ENCODE measurements around the gene IFTAP.

Gene IFTAP

DNA sequence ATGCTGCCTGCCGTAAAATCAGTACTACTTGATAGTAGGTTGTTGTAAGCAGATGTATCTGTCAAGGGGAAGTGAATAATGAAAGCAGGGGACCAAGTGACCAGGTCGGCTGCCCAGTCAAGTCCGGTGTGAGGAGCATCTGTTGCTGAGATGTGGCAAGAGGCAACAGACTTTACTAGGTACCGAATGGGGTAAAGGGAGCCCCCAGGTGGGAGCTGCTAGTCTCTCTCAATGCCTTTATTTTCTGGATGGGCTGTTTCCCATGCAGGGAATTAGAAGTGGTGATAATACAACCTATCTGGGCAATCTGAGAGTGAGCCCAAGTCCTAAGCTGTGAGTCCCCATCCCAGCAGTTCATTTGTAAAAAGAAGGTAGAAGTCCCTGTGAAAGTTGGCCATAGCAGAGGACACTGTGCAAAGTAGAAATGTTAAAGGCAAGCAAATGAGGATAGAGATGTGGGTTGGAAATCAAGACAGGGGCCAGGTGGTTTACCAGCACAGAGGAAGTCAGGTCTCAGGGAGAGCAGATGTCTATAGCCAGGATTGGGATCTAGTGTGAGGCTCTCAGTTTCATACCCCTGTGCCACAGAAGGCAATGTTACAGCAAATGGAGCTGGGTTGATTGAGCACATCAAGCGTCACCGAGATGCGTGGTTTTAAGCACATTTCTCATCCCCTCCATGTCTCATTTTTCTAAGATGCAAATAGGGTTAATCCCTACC, 94.4 kb downstream of the IFTAP start:
- DNase-seq (ENCODE audit: extremely low read depth, low read depth): no peak
- TF ChIP-seq CTCF (IDR thresholded peaks at IDR 0.05; ENCODE audit: low read depth, low read length): no peak

DNA sequence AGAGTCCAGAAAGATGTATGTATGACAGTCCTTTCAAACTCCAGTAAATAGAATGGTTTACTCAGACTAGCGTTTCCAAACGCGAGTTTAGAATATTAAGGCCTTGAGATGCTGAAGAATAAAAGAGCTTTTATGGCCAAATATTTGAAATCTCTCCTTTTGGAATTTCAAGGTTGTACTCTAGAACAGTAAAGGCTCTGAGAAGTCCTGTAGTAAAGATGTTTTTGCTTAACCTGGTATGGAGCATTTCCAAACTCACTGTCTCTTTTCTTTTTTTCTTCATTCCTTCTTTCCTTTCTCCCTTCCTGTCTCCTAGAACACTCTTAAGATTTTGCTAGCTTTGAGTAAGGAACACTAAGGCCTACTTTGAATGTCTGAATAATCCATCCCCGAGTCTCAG, 95.1 kb downstream of the IFTAP start:
- TF ChIP-seq CTCF (IDR thresholded peaks at IDR 0.05; ENCODE audit: low read depth, low read length): no peak
- no peak for DNase-seq (ENCODE audit: extremely low read depth, low read depth)

GRCh38 chr11:36692704-36693103, 98.4 kb downstream of the IFTAP start:
- TF ChIP-seq CTCF (IDR thresholded peaks at IDR 0.05; ENCODE audit: low read depth, low read length): no peak
- DNase-seq (ENCODE audit: extremely low read depth, low read depth): no peak

GRCh38 chr11:36693139-36693843, 99.0 kb downstream of the IFTAP start:
- no peak for TF ChIP-seq CTCF (IDR thresholded peaks at IDR 0.05; ENCODE audit: low read depth, low read length)
- no peak for DNase-seq (ENCODE audit: extremely low read depth, low read depth)

DNA sequence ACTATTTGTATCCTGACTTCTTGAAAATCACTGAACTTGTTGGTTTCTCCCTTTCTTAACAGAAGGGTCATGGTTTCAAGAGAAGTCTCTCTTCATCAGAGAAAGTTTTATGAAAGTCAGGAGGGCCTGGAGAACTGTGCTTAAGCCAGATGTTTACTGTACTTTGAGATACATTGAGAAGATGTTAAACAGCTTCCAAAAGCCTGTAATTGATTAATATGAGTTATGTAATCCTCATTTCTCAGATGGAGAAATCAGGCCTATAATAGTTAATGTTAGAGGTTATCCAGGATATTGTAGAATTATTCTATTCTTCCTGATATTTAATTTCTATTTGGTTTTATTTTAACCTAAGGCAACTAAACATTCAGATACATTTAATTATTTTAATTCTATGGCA, 100.8 kb downstream of the IFTAP start:
- no peak for TF ChIP-seq CTCF (IDR thresholded peaks at IDR 0.05; ENCODE audit: low read depth, low read length)
- DNase-seq (ENCODE audit: extremely low read depth, low read depth): no peak

GRCh38 chr11:36695571-36695970, 101.3 kb downstream of the IFTAP start:
- no peak for DNase-seq (ENCODE audit: extremely low read depth, low read depth)
- no peak for TF ChIP-seq CTCF (IDR thresholded peaks at IDR 0.05; ENCODE audit: low read depth, low read length)

- DNase-seq (ENCODE audit: extremely low read depth, low read depth): no peak
- TF ChIP-seq CTCF (IDR thresholded peaks at IDR 0.05; ENCODE audit: low read depth, low read length): no peak
Measured at GRCh38 chr11:36696550-36696949, 102.2 kb downstream of the IFTAP start.
